GM12878 (cell line): Measurements from ENCODE around the gene PIP.

ENCODE experiments used
- ASH2L ChIP-seq: fragments of 300-600, 200-600 bp; sonication (generic); IDR thresholded peaks from 2 replicates; pipeline ENCODE4 v1.6.1; 2017; ENCODE audit warnings: low read depth, mild to moderate bottlenecking, borderline replicate concordance
- CBFB ChIP-seq: IDR thresholded peaks from 2 replicates; pipeline ENCODE4 v1.6.1; 2016; ENCODE audit warnings: antibody characterized with exemption, low read depth
- CEBPB ChIP-seq, 2 experiments: fragments of 150-350 bp in 1 of 2; IDR thresholded peaks; 2 replicates each; pipeline ENCODE4 v1.6.1; 2012 to 2014; ENCODE audit warnings: low read depth in 2 of 2, low read length in 2 of 2, borderline replicate concordance in 1 of 2, inconsistent platforms in 1 of 2
- CEBPZ ChIP-seq: fragments of 150-350 bp; IDR thresholded peaks from 2 replicates; pipeline ENCODE4 v1.6.1; 2016; ENCODE audit warnings: low read depth, low read length
- CTCF ChIP-seq, 3 experiments: IDR thresholded peaks in 2 of 3; conservative IDR thresholded peaks in 1 of 3; 2 replicates each; pipeline ENCODE4 v1.5.1; 2011; ENCODE audit warnings: low read depth in 3 of 3, low read length in 3 of 3, mild to moderate bottlenecking in 3 of 3, control low read depth in 2 of 3, moderate library complexity in 2 of 3, inconsistent platforms in 1 of 3, mixed read lengths in 1 of 3; ENCODE audit not compliant: control insufficient read depth in 2 of 3, insufficient read depth in 1 of 3; ENCODE audit errors: extremely low read depth in 1 of 3
- E4F1 ChIP-seq: fragments of 450-650 bp; IDR thresholded peaks from 2 replicates; pipeline ENCODE4 v1.6.1; 2018; ENCODE audit warnings: borderline replicate concordance, mild to moderate bottlenecking; ENCODE audit not compliant: partially characterized antibody
- FOXK2 ChIP-seq: fragments of 450-650 bp; IDR thresholded peaks from 2 replicates; pipeline ENCODE4 v1.6.1; 2017; ENCODE audit warnings: mild to moderate bottlenecking, moderate library complexity
- NFYB ChIP-seq: IDR thresholded peaks from 2 replicates; pipeline ENCODE4 v1.6.1; 2011; ENCODE audit warnings: low read depth, mild to moderate bottlenecking, low read length, improper control_type of control experiment, moderate library complexity; ENCODE audit not compliant: insufficient read depth
- POLR2A ChIP-seq: IDR thresholded peaks from 2 replicates; pipeline ENCODE4 v1.6.1; 2011; ENCODE audit warnings: low read depth, mild to moderate bottlenecking, low read length
- POLR2AphosphoS5 ChIP-seq: IDR thresholded peaks from 2 replicates; pipeline ENCODE4 v1.6.1; 2011; ENCODE audit warnings: mild to moderate bottlenecking, low read length, inconsistent platforms
- RFX5 ChIP-seq: IDR thresholded peaks from 2 replicates; pipeline ENCODE4 v1.6.1; 2011; ENCODE audit warnings: low read depth, low read length, improper control_type of control experiment
- SMC3 ChIP-seq: IDR thresholded peaks from 2 replicates; pipeline ENCODE4 v1.6.1; 2011; ENCODE audit warnings: low read length, improper control_type of control experiment, borderline replicate concordance

- TF ChIP-seq CTCF (IDR thresholded peaks at IDR 0.05 in 2 of 3, conservative IDR thresholded peaks at IDR 0.05 in 1 of 3; ENCODE audit: control insufficient read depth in 2 of 3, extremely low read depth in 1 of 3, insufficient read depth in 1 of 3, low read depth in 3 of 3, low read length in 3 of 3): no peak
- TF ChIP-seq CEBPB (IDR thresholded peaks at IDR 0.05; ENCODE audit: borderline replicate concordance in 1 of 2, low read depth in 2 of 2, low read length in 2 of 2): no peak
- TF ChIP-seq NFYB: no peak
- no peak for TF ChIP-seq FOXK2
- TF ChIP-seq POLR2AphosphoS5: no peak
- no peak for TF ChIP-seq CBFB
- no peak for TF ChIP-seq POLR2A
- TF ChIP-seq CEBPZ: no peak
- no peak for TF ChIP-seq SMC3
- TF ChIP-seq ASH2L: no peak
- no peak for TF ChIP-seq E4F1
- no peak for TF ChIP-seq RFX5
Observed at GRCh38 chr7:143117395-143117794, 14.5 kb upstream of the PIP start.
